ENCODE results near the gene OTC. TPM values are rescaled to one million over a fixed set of nuclear protein-coding genes. Genes with fewer than 3 reads are reported as not detected.

Gene OTC
- polyA plus RNA-seq, 1 donor from 2014 or later: not detected

DNA sequence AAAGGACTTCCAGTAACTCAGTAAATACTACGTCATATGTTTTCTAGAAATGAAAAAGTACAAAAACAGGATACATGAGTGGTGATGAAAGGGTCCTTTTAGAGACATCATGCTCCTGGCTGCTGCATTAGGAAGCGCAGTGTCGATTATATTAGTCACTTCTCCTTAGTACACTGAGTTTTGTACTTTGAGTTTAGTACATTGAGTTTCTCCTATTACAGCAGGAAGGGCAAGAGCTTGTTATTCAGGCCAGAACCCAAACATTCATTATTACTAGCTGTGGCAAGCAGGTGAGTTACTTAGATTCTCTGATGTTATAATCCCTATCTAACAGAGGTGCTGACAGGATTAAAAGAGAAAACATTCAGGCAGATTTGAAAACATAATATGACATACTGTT lies 46.4 kb upstream of the OTC start:
- Histone ChIP-seq H3F3A (ENCODE audit: insufficient read depth, low read length, poor library complexity, severe bottlenecking) (no peaks in the 10 kb centered on the region), H3K4me2 (ENCODE audit: low read length) (no peak overlapping the region), H3K9me2 (ENCODE audit: insufficient read depth, low read length) (no peaks in the 10 kb centered on the region), H3K27me3 (ENCODE audit: insufficient read depth, low read depth, low read length) (no peaks in the 10 kb centered on the region), H3K4me3 (ENCODE audit: low read length) (no peak overlapping the region), H3K9me3 (ENCODE audit: low read length) (no peaks in the 10 kb centered on the region), H3K9ac (ENCODE audit: low read length) (no peak overlapping the region), H4K20me1 (ENCODE audit: insufficient read depth) (no peaks in the 10 kb centered on the region), H2AFZ (ENCODE audit: low read depth, low read length) (no peak overlapping the region), H3K27ac (ENCODE audit: low read length) (no peak overlapping the region), H3K79me2 (replicated peaks; ENCODE audit: insufficient read depth, low read length) (no peaks in the 10 kb centered on the region), H3K36me3 (ENCODE audit: insufficient read depth, low read length) (no peaks in the 10 kb centered on the region)
- TF ChIP-seq EZH2 (IDR thresholded peaks at IDR 0.05; ENCODE audit: borderline replicate concordance, insufficient read depth, low read length, poor library complexity, severe bottlenecking) (no peak), TAF1 (IDR thresholded peaks at IDR 0.05; ENCODE audit: low read depth) (no peak), SMC3 (conservative IDR thresholded peaks at IDR 0.05; ENCODE audit: poor library complexity) (no peak)

- H3K4me3 ChIP-seq (ENCODE audit: low read length): no peak overlapping the region
- no peak overlapping the region for H3K9ac ChIP-seq (ENCODE audit: low read length)
- H3K27me3 ChIP-seq (ENCODE audit: insufficient read depth, low read depth, low read length): no peaks in the 10 kb centered on the region
- H3K9me2 ChIP-seq (ENCODE audit: insufficient read depth, low read length): no peaks in the 10 kb centered on the region
- H2AFZ ChIP-seq (ENCODE audit: low read depth, low read length): no peak overlapping the region
- H3K4me2 ChIP-seq (ENCODE audit: low read length): no peak overlapping the region
- no peak overlapping the region for H3K27ac ChIP-seq (ENCODE audit: low read length)
- H3K79me2 ChIP-seq (replicated peaks; ENCODE audit: insufficient read depth, low read length): no peaks in the 10 kb centered on the region
- TF ChIP-seq SMC3 (conservative IDR thresholded peaks at IDR 0.05; ENCODE audit: poor library complexity) (no peak), EP300 (conservative IDR thresholded peaks at IDR 0.05; ENCODE audit: poor library complexity, severe bottlenecking) (no peak), REST (IDR thresholded peaks at IDR 0.05; ENCODE audit: borderline replicate concordance) (no peak), EZH2 (IDR thresholded peaks at IDR 0.05; ENCODE audit: borderline replicate concordance, insufficient read depth, low read length, poor library complexity, severe bottlenecking) (no peak), RAD21 (conservative IDR thresholded peaks at IDR 0.05) (no peak), CTCF (IDR thresholded peaks at IDR 0.05; ENCODE audit: poor library complexity, severe bottlenecking) (no peak), TAF1 (IDR thresholded peaks at IDR 0.05; ENCODE audit: low read depth) (no peak), MXI1 (conservative IDR thresholded peaks at IDR 0.05; ENCODE audit: poor library complexity, severe bottlenecking) (no peak), POLR2AphosphoS5 (IDR thresholded peaks at IDR 0.05) (no peak)
- H3K36me3 ChIP-seq (ENCODE audit: insufficient read depth, low read length): no peaks in the 10 kb centered on the region
- H4K20me1 ChIP-seq (ENCODE audit: insufficient read depth): no peaks in the 10 kb centered on the region
- H3F3A ChIP-seq (ENCODE audit: insufficient read depth, low read length, poor library complexity, severe bottlenecking): no peaks in the 10 kb centered on the region
- no peaks in the 10 kb centered on the region for H3K9me3 ChIP-seq (ENCODE audit: low read length)
Measured at GRCh38 chrX:38311743-38312142, 40.7 kb upstream of the OTC start.

DNA sequence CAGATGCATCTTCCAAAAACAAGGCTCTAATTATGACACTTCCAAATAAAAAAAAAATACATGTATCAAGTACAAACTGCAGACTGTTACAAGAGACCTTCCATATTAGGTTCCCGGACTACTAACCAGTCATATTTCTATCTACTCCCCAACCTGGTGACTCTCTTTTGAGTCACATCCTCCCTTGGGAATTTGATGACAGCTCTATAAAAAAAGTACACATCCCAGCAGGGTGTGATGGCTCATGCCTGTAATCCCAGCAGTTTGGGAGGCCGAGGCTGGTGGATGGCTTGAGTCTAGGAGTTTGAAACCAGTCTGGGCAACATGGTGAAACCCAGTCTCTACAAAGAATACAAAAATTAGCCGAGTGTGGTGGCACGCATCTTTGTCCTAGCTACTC lies 40.0 kb upstream of the OTC start:
- H2AFZ ChIP-seq (ENCODE audit: low read depth, low read length): no peak overlapping the region
- no peak overlapping the region for H3K27ac ChIP-seq (ENCODE audit: low read length)
- no peaks in the 10 kb centered on the region for H3K79me2 ChIP-seq (replicated peaks; ENCODE audit: insufficient read depth, low read length)
- H3K27me3 ChIP-seq (ENCODE audit: insufficient read depth, low read depth, low read length): no peaks in the 10 kb centered on the region
- H3F3A ChIP-seq (ENCODE audit: insufficient read depth, low read length, poor library complexity, severe bottlenecking): no peaks in the 10 kb centered on the region
- H3K36me3 ChIP-seq (ENCODE audit: insufficient read depth, low read length): no peaks in the 10 kb centered on the region
- TF ChIP-seq EP300 (conservative IDR thresholded peaks at IDR 0.05; ENCODE audit: poor library complexity, severe bottlenecking) (no peak), MXI1 (conservative IDR thresholded peaks at IDR 0.05; ENCODE audit: poor library complexity, severe bottlenecking) (no peak), EZH2 (IDR thresholded peaks at IDR 0.05; ENCODE audit: borderline replicate concordance, insufficient read depth, low read length, poor library complexity, severe bottlenecking) (no peak), SMC3 (conservative IDR thresholded peaks at IDR 0.05; ENCODE audit: poor library complexity) (no peak), REST (IDR thresholded peaks at IDR 0.05; ENCODE audit: borderline replicate concordance) (no peak), RAD21 (conservative IDR thresholded peaks at IDR 0.05) (no peak), CTCF (IDR thresholded peaks at IDR 0.05; ENCODE audit: poor library complexity, severe bottlenecking) (no peak), TAF1 (IDR thresholded peaks at IDR 0.05; ENCODE audit: low read depth) (no peak), POLR2AphosphoS5 (IDR thresholded peaks at IDR 0.05) (no peak)
- H3K9ac ChIP-seq (ENCODE audit: low read length): no peak overlapping the region
- no peaks in the 10 kb centered on the region for H3K9me2 ChIP-seq (ENCODE audit: insufficient read depth, low read length)
- no peaks in the 10 kb centered on the region for H4K20me1 ChIP-seq (ENCODE audit: insufficient read depth)
- no peaks in the 10 kb centered on the region for H3K9me3 ChIP-seq (ENCODE audit: low read length)
- H3K4me2 ChIP-seq (ENCODE audit: low read length): no peak overlapping the region
- no peak overlapping the region for H3K4me3 ChIP-seq (ENCODE audit: low read length)
